GM23338 (cell line): Measurements from ENCODE around the gene RAMAC. TPM values are rescaled to one million over a fixed set of nuclear protein-coding genes. Genes with fewer than 3 reads are reported as not detected.

ENCODE experiments used
- ATAC-seq: fragments of 200-7000 bp; cut with Tn5 transposase; 3 replicates; pipeline ENCODE4 v1.9.1; 2020
- DNase-seq: peaks from one replicate; pipeline ENCODE4 v3.0.0-alpha.2; 2015; ENCODE audit warnings: low spot score
- H2AFZ ChIP-seq: fragments of 200-600 bp; sonication (generic); 2 replicates; pipeline ENCODE4 v1.8.0; 2016; ENCODE audit warnings: antibody characterized with exemption, mild to moderate bottlenecking, moderate library complexity
- H3F3A ChIP-seq: fragments of 200-600 bp; sonication (generic); replicated peaks from 2 replicates; pipeline ENCODE4 v1.8.0; 2017; ENCODE audit warnings: antibody characterized with exemption, mixed run types, low read depth
- H3K27ac ChIP-seq: fragments of 200-600 bp; sonication (generic); 2 replicates; pipeline ENCODE4 v1.6.1; 2016; ENCODE audit warnings: low read depth
- H3K27me3 ChIP-seq: fragments of 200-600 bp; sonication (generic); 2 replicates; pipeline ENCODE4 v1.8.0; 2016; ENCODE audit warnings: mild to moderate bottlenecking, mixed run types, moderate library complexity; ENCODE audit not compliant: insufficient read depth
- H3K36me3 ChIP-seq: fragments of 200-600 bp; sonication (generic); 2 replicates; pipeline ENCODE4 v1.8.0; 2016; ENCODE audit warnings: mild to moderate bottlenecking; ENCODE audit not compliant: insufficient read depth
- H3K4me1 ChIP-seq: fragments of 200-600 bp; sonication (generic); 2 replicates; pipeline ENCODE4 v1.8.0; 2016; ENCODE audit warnings: mild to moderate bottlenecking, moderate library complexity; ENCODE audit not compliant: insufficient read depth
- H3K4me2 ChIP-seq: fragments of 200-600 bp; sonication (generic); 2 replicates; pipeline ENCODE4 v1.7.1; 2017; ENCODE audit warnings: mixed run types
- H3K4me3 ChIP-seq: fragments of 200-600 bp; sonication (generic); 2 replicates; pipeline ENCODE4 v1.6.1; 2016; ENCODE audit warnings: mixed run types
- H3K79me2 ChIP-seq: fragments of 200-600 bp; sonication (generic); replicated peaks from 2 replicates; pipeline ENCODE4 v1.8.0; 2017; ENCODE audit warnings: mild to moderate bottlenecking; ENCODE audit not compliant: insufficient read depth
- H3K9me2 ChIP-seq: fragments of 200-600 bp; sonication (generic); 2 replicates; pipeline ENCODE4 v1.8.0; 2017; ENCODE audit not compliant: insufficient read depth
- H4K20me1 ChIP-seq: fragments of 200-600 bp; sonication (generic); replicated peaks from 2 replicates; pipeline ENCODE4 v1.8.0; 2017; ENCODE audit warnings: mild to moderate bottlenecking; ENCODE audit not compliant: insufficient read depth
- H3K27ac Mint-ChIP-seq: 2 replicates; pipeline ENCODE4 v1.8.0; 2020; ENCODE audit warnings: inconsistent platforms, mild to moderate bottlenecking, moderate library complexity, mixed read lengths
- H3K27me3 Mint-ChIP-seq: 3 replicates; pipeline ENCODE4 v1.8.0; 2022; ENCODE audit warnings: low read depth, mild to moderate bottlenecking, moderate library complexity, mixed read lengths, inconsistent platforms; ENCODE audit not compliant: insufficient read depth, poor library complexity
- H3K36me3 Mint-ChIP-seq: 3 replicates; pipeline ENCODE4 v1.8.0; 2021; ENCODE audit warnings: low read depth, mild to moderate bottlenecking, inconsistent platforms, moderate library complexity, mixed read lengths
- H3K4me1 Mint-ChIP-seq: 3 replicates; pipeline ENCODE4 v1.8.0; 2020; ENCODE audit warnings: mild to moderate bottlenecking, inconsistent platforms, mixed read lengths
- H3K4me3 Mint-ChIP-seq: 3 replicates; pipeline ENCODE4 v1.8.0; 2021; ENCODE audit warnings: moderate library complexity, mild to moderate bottlenecking, inconsistent platforms, mixed read lengths
- H3K9me3 Mint-ChIP-seq: 3 replicates; pipeline ENCODE4 v1.8.0; 2020; ENCODE audit warnings: moderate library complexity, mild to moderate bottlenecking, inconsistent platforms, mixed read lengths
- CREB1 ChIP-seq: fragments of 250-450 bp; sonication (Bioruptor Pico); IDR thresholded peaks from 2 replicates; pipeline ENCODE4 v1.5.0; 2020; ENCODE audit warnings: low read depth, mild to moderate bottlenecking, moderate library complexity
- CTCF ChIP-seq, 2 experiments: fragments of 200-600 bp in 1 of 2; sonication (generic) in 1 of 2; conservative IDR thresholded peaks; 2 replicates each; pipeline versions ENCODE4 v1.5.1 to v1.6.1; 2016 to 2017; ENCODE audit warnings: antibody characterized with exemption in 2 of 2, low read depth in 2 of 2, mild to moderate bottlenecking in 2 of 2, moderate library complexity in 1 of 2
- ETS1 ChIP-seq: IDR thresholded peaks from 2 replicates; pipeline ENCODE4 v1.6.1; 2016; ENCODE audit warnings: antibody characterized with exemption
- EZH2 ChIP-seq: fragments of 200-600 bp; sonication (generic); IDR thresholded peaks from one replicate; pipeline ENCODE4 v1.8.0; 2017; ENCODE audit warnings: antibody characterized with exemption, mild to moderate bottlenecking, low read depth; ENCODE audit not compliant: unreplicated experiment
- EZH2phosphoT487 ChIP-seq: fragments of 200-600 bp; sonication (generic); IDR thresholded peaks from one replicate; pipeline ENCODE4 v1.8.1; 2018; ENCODE audit warnings: antibody characterized with exemption; ENCODE audit not compliant: unreplicated experiment
- JUNB ChIP-seq: IDR thresholded peaks from one replicate; pipeline ENCODE4 v1.6.1; 2016; ENCODE audit warnings: antibody characterized with exemption; ENCODE audit not compliant: unreplicated experiment
- NANOG ChIP-seq: IDR thresholded peaks from 2 replicates; pipeline ENCODE4 v1.6.1; 2016; ENCODE audit warnings: antibody characterized with exemption, borderline replicate concordance
- POLR2AphosphoS5 ChIP-seq: IDR thresholded peaks from 2 replicates; pipeline ENCODE4 v1.6.1; 2016; ENCODE audit warnings: antibody characterized with exemption, low read depth
- STAT1 ChIP-seq: IDR thresholded peaks from one replicate; pipeline ENCODE4 v1.6.1; 2016; ENCODE audit warnings: antibody characterized with exemption; ENCODE audit not compliant: unreplicated experiment
- ZNF114 ChIP-seq: fragments of 250-450 bp; sonication (Bioruptor Pico); IDR thresholded peaks from 2 replicates; pipeline ENCODE4 v1.5.0; 2020; ENCODE audit warnings: mild to moderate bottlenecking, moderate library complexity
- ZNF331 ChIP-seq: fragments of 250-450 bp; sonication (Bioruptor Pico); IDR thresholded peaks from 2 replicates; pipeline ENCODE4 v1.5.0; 2020; ENCODE audit warnings: low read depth, mild to moderate bottlenecking, moderate library complexity
- polyA plus RNA-seq: library from polyadenylated mRNA; unstranded; fragments of >200 nt; fragmentation: Nextera tagmentation; extraction: Ambion mirVana; gene quantifications from 2 replicates; pipeline ENCODE4 v1.2.1, GENCODE V29; 2016
- total RNA-seq: library from RNA; depleted of rRNA; stranded (reverse); fragments of >200 nt; shearing (Covaris generic); gene quantifications from 2 replicates; pipeline ENCODE4 v1.2.3, GENCODE V29; 2014
- TF ChIP-seq, protein P1 (sequence below): fragments of 250-450 bp; sonication (Bioruptor Pico); IDR thresholded peaks from 2 replicates; pipeline ENCODE4 v1.5.0; 2020; ENCODE audit warnings: mild to moderate bottlenecking, moderate library complexity
- TF ChIP-seq, protein P2 (sequence below): IDR thresholded peaks from one replicate; pipeline ENCODE4 v1.6.1; 2018; ENCODE audit warnings: antibody characterized with exemption; ENCODE audit not compliant: unreplicated experiment

RAMAC gene
- total and polyA plus RNA-seq, 2 experiments from 2014 or later: 27.4 to 58.6 TPM

DNA sequence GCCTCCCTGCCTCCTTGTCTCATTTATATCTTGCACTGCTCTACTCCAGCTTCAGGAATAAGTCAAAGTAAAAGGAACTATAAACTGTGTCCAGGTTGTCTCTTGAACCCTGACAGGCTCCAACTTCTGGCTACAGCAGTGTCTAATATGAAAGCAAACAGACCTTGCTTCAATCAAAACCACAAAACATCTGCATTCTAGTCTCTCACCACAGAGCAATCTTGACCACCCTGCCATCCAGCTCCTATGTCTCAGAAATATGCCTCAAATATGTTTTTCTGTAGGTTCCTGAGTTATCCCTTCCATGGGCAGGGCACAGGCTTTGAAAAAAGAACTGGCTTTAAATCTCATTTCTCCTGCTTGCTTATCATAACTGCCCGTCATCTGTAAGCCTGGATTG, 13.0 kb upstream of the RAMAC start:
- no peak overlapping the region for H3K4me3 ChIP-seq
- no peaks in the 10 kb centered on the region for H4K20me1 ChIP-seq
- H2AFZ ChIP-seq: no peak overlapping the region
- H3K4me2 ChIP-seq: no peak overlapping the region
- H3K4me1 Mint-ChIP-seq: no peaks in the 10 kb centered on the region
- ATAC-seq (no peak), DNase-seq (no peak)
- H3F3A ChIP-seq: no peaks in the 10 kb centered on the region
- no peaks in the 10 kb centered on the region for H3K27me3 ChIP-seq
- H3K79me2 ChIP-seq: no peaks in the 10 kb centered on the region
- H3K36me3 Mint-ChIP-seq: no peaks in the 10 kb centered on the region
- H3K9me2 ChIP-seq: no peaks in the 10 kb centered on the region
- H3K27me3 Mint-ChIP-seq: no peaks in the 10 kb centered on the region
- TF ChIP-seq, protein P1, sequence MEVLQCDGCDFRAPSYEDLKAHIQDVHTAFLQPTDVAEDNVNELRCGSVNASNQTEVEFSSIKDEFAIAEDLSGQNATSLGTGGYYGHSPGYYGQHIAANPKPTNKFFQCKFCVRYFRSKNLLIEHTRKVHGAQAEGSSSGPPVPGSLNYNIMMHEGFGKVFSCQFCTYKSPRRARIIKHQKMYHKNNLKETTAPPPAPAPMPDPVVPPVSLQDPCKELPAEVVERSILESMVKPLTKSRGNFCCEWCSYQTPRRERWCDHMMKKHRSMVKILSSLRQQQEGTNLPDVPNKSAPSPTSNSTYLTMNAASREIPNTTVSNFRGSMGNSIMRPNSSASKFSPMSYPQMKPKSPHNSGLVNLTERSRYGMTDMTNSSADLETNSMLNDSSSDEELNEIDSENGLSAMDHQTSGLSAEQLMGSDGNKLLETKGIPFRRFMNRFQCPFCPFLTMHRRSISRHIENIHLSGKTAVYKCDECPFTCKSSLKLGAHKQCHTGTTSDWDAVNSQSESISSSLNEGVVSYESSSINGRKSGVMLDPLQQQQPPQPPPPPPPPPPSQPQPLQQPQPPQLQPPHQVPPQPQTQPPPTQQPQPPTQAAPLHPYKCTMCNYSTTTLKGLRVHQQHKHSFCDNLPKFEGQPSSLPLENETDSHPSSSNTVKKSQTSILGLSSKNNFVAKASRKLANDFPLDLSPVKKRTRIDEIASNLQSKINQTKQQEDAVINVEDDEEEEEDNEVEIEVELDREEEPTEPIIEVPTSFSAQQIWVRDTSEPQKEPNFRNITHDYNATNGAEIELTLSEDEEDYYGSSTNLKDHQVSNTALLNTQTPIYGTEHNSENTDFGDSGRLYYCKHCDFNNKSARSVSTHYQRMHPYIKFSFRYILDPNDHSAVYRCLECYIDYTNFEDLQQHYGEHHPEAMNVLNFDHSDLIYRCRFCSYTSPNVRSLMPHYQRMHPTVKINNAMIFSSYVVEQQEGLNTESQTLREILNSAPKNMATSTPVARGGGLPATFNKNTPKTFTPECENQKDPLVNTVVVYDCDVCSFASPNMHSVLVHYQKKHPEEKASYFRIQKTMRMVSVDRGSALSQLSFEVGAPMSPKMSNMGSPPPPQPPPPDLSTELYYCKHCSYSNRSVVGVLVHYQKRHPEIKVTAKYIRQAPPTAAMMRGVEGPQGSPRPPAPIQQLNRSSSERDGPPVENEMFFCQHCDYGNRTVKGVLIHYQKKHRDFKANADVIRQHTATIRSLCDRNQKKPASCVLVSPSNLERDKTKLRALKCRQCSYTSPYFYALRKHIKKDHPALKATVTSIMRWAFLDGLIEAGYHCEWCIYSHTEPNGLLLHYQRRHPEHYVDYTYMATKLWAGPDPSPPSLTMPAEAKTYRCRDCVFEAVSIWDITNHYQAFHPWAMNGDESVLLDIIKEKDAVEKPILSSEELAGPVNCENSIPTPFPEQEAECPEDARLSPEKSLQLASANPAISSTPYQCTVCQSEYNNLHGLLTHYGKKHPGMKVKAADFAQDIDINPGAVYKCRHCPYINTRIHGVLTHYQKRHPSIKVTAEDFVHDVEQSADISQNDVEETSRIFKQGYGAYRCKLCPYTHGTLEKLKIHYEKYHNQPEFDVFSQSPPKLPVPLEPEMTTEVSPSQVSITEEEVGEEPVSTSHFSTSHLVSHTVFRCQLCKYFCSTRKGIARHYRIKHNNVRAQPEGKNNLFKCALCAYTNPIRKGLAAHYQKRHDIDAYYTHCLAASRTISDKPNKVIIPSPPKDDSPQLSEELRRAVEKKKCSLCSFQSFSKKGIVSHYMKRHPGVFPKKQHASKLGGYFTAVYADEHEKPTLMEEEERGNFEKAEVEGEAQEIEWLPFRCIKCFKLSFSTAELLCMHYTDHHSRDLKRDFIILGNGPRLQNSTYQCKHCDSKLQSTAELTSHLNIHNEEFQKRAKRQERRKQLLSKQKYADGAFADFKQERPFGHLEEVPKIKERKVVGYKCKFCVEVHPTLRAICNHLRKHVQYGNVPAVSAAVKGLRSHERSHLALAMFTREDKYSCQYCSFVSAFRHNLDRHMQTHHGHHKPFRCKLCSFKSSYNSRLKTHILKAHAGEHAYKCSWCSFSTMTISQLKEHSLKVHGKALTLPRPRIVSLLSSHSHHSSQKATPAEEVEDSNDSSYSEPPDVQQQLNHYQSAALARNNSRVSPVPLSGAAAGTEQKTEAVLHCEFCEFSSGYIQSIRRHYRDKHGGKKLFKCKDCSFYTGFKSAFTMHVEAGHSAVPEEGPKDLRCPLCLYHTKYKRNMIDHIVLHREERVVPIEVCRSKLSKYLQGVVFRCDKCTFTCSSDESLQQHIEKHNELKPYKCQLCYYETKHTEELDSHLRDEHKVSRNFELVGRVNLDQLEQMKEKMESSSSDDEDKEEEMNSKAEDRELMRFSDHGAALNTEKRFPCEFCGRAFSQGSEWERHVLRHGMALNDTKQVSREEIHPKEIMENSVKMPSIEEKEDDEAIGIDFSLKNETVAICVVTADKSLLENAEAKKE: no peak
- TF ChIP-seq CREB1 (CRISPR knock-in tag) (no peak), EZH2phosphoT487 (no peak), EZH2 (no peak), ZNF331 (CRISPR knock-in tag) (no peak), NANOG (no peak), ZNF114 (CRISPR knock-in tag) (no peak), STAT1 (no peak), JUNB (no peak), CTCF (conservative IDR thresholded peaks at IDR 0.05; ENCODE audit: low read depth in 2 of 2) (no peak), ETS1 (no peak), POLR2AphosphoS5 (no peak)
- TF ChIP-seq, protein P2, sequence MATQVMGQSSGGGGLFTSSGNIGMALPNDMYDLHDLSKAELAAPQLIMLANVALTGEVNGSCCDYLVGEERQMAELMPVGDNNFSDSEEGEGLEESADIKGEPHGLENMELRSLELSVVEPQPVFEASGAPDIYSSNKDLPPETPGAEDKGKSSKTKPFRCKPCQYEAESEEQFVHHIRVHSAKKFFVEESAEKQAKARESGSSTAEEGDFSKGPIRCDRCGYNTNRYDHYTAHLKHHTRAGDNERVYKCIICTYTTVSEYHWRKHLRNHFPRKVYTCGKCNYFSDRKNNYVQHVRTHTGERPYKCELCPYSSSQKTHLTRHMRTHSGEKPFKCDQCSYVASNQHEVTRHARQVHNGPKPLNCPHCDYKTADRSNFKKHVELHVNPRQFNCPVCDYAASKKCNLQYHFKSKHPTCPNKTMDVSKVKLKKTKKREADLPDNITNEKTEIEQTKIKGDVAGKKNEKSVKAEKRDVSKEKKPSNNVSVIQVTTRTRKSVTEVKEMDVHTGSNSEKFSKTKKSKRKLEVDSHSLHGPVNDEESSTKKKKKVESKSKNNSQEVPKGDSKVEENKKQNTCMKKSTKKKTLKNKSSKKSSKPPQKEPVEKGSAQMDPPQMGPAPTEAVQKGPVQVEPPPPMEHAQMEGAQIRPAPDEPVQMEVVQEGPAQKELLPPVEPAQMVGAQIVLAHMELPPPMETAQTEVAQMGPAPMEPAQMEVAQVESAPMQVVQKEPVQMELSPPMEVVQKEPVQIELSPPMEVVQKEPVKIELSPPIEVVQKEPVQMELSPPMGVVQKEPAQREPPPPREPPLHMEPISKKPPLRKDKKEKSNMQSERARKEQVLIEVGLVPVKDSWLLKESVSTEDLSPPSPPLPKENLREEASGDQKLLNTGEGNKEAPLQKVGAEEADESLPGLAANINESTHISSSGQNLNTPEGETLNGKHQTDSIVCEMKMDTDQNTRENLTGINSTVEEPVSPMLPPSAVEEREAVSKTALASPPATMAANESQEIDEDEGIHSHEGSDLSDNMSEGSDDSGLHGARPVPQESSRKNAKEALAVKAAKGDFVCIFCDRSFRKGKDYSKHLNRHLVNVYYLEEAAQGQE: no peak
- H3K4me3 Mint-ChIP-seq: no peak overlapping the region
- H3K36me3 ChIP-seq: no peaks in the 10 kb centered on the region
- H3K27ac Mint-ChIP-seq: no peak overlapping the region
- H3K27ac ChIP-seq: no peak overlapping the region
- H3K9me3 Mint-ChIP-seq: no peaks in the 10 kb centered on the region
- H3K4me1 ChIP-seq: no peaks in the 10 kb centered on the region
